ENCODE data around the gene ALDH1L2. TPM values are rescaled to one million over a fixed set of nuclear protein-coding genes. Genes with fewer than 3 reads are reported as not detected.

ALDH1L2 gene
- total RNA-seq, 4 donors from 2014 or later = 0.95 to 4.0 (median 1.7) TPM

- intact Hi-C loops (cut with DNase I; ENCODE audit: low total_unique reads) = no loop called here
These were observed 70.4 kb downstream of the ALDH1L2 start for GRCh38 chr12:105013892-105014291.

DNA sequence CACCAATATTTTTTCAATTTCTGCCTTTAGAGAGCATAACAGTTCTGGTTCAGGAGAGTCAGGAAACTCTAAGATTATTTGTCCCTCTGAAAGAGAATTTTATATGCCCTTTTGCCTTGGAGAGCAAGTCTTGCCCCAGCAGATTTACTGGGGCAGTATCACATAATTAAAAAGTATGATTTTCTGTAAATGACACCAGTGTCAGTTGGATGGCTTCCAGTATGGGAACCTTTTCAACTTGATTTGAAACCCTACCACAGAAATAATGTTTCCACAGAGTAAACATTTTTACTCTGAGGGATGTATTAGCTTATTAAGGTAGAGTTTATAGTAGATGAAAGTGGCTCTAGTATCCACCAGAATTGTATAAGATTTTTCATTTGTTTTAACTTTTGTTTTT lies 82.8 kb downstream of the ALDH1L2 start:
- no peak for TF ChIP-seq POLR2A (IDR thresholded peaks at IDR 0.05)
- TF ChIP-seq CTCF (IDR thresholded peaks at IDR 0.05 in 4 of 5, conservative IDR thresholded peaks at IDR 0.05 in 1 of 5) = no peak
- Histone ChIP-seq H3K9me3 (no peaks in the 10 kb centered on the region), H3K27ac (no peak overlapping the region), H3K27me3 (no peaks in the 10 kb centered on the region), H3K4me1 (no peaks in the 10 kb centered on the region), H3K36me3 (peaks cover 0 to 27% of the 10 kb centered on the region in 2 donors), H3K4me3 (no peak overlapping the region)
- in situ Hi-C loops (cut with MboI; ENCODE audit: low sequenced_read_pairs in 4 of 4) = no loop called here
- intact Hi-C loops (cut with DNase I; ENCODE audit: low total_unique reads) = no loop called here
- DNase-seq (no peak), ATAC-seq (no peak)

More at GRCh38 chr12:105013892-105014291, 70.4 kb downstream of the ALDH1L2 start:
- TF ChIP-seq CTCF (IDR thresholded peaks at IDR 0.05 in 4 of 5, conservative IDR thresholded peaks at IDR 0.05 in 1 of 5) = no peak
- no peak for TF ChIP-seq POLR2A (IDR thresholded peaks at IDR 0.05)
- peaks cover 5% of the 10 kb centered on the region in 2 donors for H3K4me1 ChIP-seq
- peaks cover 0 to 9% of the 10 kb centered on the region in 2 donors for H3K36me3 ChIP-seq
- in situ Hi-C loops (cut with MboI; ENCODE audit: low sequenced_read_pairs in 4 of 4) = no loop called here
- no peaks in the 10 kb centered on the region for H3K27me3 ChIP-seq
- H3K9me3 ChIP-seq = no peaks in the 10 kb centered on the region
- no peak for DNase-seq
- H3K4me3 ChIP-seq = no peak overlapping the region
- H3K27ac ChIP-seq = no peak overlapping the region
- ATAC-seq = no peak

DNA sequence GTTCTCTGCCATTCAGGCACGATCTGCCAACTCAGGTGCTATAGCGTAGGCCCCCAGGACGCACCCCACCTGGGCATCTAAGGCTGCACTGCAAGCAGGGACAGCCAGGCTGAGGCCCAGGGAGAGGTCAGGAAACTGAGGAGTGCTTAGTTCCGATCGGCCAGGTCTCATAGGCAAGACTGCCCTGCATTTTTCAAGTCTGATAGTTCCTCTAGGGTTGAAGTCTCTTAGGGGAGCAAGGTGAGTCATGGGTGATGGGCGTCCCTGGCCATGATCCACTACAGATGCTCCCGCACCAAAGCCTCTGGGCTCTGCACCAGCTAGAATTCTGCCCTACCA lies 84.9 kb downstream of the ALDH1L2 start:
- TF ChIP-seq POLR2A (IDR thresholded peaks at IDR 0.05) = no peak
- TF ChIP-seq CTCF (IDR thresholded peaks at IDR 0.05 in 4 of 5, conservative IDR thresholded peaks at IDR 0.05 in 1 of 5) = no peak
- ATAC-seq = no peak

GRCh38 chr12:104998423-104999346 lies 85.6 kb downstream of the ALDH1L2 start:
- H3K27ac ChIP-seq = no peak overlapping the region
- TF ChIP-seq CTCF (IDR thresholded peaks at IDR 0.05 in 4 of 5, conservative IDR thresholded peaks at IDR 0.05 in 1 of 5) (no peak), POLR2A (IDR thresholded peaks at IDR 0.05) (no peak)
- H3K4me3 ChIP-seq = no peak overlapping the region
- ATAC-seq (no peak), DNase-seq (no peak)
- intact Hi-C loops (cut with DNase I; ENCODE audit: low total_unique reads) (no loop called here), in situ Hi-C loops (cut with MboI; ENCODE audit: low sequenced_read_pairs in 4 of 4) (no loop called here)
- no peaks in the 10 kb centered on the region for H3K4me1 ChIP-seq
- no peaks in the 10 kb centered on the region for H3K9me3 ChIP-seq
- peaks cover 0 to 48% of the 10 kb centered on the region in 2 donors for H3K36me3 ChIP-seq
- no peaks in the 10 kb centered on the region for H3K27me3 ChIP-seq

More for the DNA sequence above, 84.9 kb downstream of the ALDH1L2 start:
- H3K4me1 ChIP-seq = no peaks in the 10 kb centered on the region
- in situ Hi-C loops (cut with MboI; ENCODE audit: low sequenced_read_pairs in 4 of 4) (no loop called here), intact Hi-C loops (cut with DNase I; ENCODE audit: low total_unique reads) (no loop called here)
- no peak overlapping the region for H3K4me3 ChIP-seq
- no peaks in the 10 kb centered on the region for H3K27me3 ChIP-seq
- DNase-seq = no peak
- H3K36me3 ChIP-seq = peaks cover 0 to 46% of the 10 kb centered on the region in 2 donors
- H3K27ac ChIP-seq = no peak overlapping the region
- no peaks in the 10 kb centered on the region for H3K9me3 ChIP-seq

All from gastrocnemius medialis (tissue), 4 donors.